ENCODE results near the gene TCP11L2.
A peak's percentile ranks its signal among the peaks of the same experiment; 100 is the strongest.

The TCP11L2 gene

DNA sequence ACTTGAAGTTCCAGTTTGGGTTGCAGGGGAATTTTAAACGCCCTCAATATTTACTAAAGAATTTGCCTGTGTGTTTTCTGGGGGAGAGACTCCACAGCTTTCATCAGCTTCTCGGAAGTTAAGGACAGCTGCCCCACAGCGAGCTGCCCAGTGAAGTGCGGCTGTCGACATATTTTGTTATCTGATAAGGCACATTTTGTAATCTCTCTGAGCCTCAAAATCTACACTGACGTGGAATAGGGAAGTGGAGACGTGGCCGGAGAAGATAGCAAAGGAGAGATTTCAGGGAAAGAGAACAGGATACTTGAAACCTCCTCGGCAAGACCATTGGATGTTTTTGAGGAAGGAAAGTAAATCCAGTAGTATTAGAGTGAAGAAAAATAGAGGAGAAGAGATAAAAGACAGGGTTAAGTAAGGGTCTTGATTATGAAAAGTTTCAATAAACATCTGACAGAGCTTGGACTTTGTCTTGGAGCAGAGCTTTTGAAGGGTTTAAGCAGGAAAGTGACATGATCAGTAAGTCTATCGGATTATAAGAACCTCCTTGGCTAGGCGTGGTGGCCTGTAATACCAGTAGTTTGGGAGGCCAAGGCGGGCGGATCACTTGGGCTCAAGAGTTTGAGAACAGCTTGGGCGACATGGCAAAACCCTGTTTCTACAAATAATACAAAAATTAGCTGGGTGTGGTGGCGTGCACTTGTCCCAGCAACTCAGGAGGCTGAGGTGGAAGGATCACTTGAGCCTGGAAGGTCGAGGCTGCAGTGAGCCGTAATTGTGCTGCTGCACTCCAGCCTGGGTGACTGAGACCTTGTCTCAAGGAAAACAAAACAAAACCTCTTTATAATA lies 56.1 kb downstream of the TCP11L2 start:
- no peaks in the 10 kb centered on the region for H3K9me3 ChIP-seq
- peaks cover 17% of the 10 kb centered on the region in 2 experiments for H3K4me1 ChIP-seq (ENCODE audit: control insufficient read depth in 1 of 2, insufficient read depth in 1 of 2, low read depth in 1 of 2, low read length in 1 of 2)

DNA sequence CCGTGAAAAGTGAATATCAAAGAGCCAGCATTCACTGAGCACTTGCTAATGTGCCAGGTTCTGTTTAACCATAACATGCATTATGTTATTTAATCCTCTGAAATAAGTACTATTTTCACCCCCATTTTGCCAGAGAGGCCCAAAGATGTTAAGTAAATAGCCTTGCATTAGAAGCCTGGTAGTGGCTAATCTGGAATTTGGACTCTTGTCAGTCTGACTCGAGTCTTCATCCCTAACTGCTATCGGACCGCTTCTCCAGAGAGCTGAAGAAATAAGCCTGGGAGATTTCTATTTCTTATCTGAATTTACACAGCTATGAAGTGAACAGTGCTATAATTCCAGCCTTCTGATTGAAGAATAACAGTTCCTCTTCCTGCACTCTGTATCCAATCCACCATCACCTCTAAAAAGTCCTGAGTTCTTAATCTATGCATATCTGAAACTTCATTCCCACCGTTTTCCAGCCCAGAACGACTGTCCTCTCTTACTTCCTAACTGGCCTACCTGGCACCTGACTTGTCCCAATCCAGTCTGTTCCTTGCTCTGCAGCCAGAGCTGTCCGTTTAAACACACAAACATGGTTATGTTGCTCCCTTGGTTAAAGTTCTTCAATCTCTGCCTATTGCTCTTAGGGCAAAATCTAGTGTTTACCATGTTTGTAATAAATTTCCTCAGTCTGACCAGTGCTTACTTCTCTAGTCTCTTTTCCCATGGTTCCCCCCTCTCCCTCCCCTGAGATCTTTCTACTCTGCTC lies 57.3 kb downstream of the TCP11L2 start:
- Histone ChIP-seq H3K27ac (no peak overlapping the region), H3K4me1 (ENCODE audit: control insufficient read depth in 1 of 2, insufficient read depth in 1 of 2, low read depth in 1 of 2, low read length in 1 of 2) (peaks cover 17% of the 10 kb centered on the region in 2 experiments), H3K36me3 (no peaks in the 10 kb centered on the region), H3K9me3 (no peaks in the 10 kb centered on the region), H3K27me3 (no peaks in the 10 kb centered on the region), H3K4me3 (ENCODE audit: low read depth in 1 of 2, low read length in 1 of 2) (no peak overlapping the region)
- no peak for TF ChIP-seq CTCF (IDR thresholded peaks at IDR 0.05)

More for the DNA sequence above, 56.1 kb downstream of the TCP11L2 start:
- H3K27me3 ChIP-seq: peaks cover 5% of the 10 kb centered on the region
- peak overlapping the region; percentile 89 to 93 for H3K4me3 ChIP-seq (ENCODE audit: low read depth in 1 of 2, low read length in 1 of 2)
- no peak for TF ChIP-seq CTCF (IDR thresholded peaks at IDR 0.05)
- H3K36me3 ChIP-seq: no peaks in the 10 kb centered on the region
- H3K27ac ChIP-seq: peak overlapping the region; percentile 92

- TF ChIP-seq CTCF (IDR thresholded peaks at IDR 0.05): no peak
- no peak overlapping the region for H3K4me3 ChIP-seq (ENCODE audit: low read depth in 1 of 2, low read length in 1 of 2)
- no peaks in the 10 kb centered on the region for H3K36me3 ChIP-seq
- no peaks in the 10 kb centered on the region for H3K9me3 ChIP-seq
- H3K4me1 ChIP-seq (ENCODE audit: control insufficient read depth in 1 of 2, insufficient read depth in 1 of 2, low read depth in 1 of 2, low read length in 1 of 2): peaks cover 17% of the 10 kb centered on the region in 2 experiments
- H3K27me3 ChIP-seq: no peaks in the 10 kb centered on the region
- no peak overlapping the region for H3K27ac ChIP-seq
Measured at GRCh38 chr12:106360400-106360994, 58.0 kb downstream of the TCP11L2 start.

DNA sequence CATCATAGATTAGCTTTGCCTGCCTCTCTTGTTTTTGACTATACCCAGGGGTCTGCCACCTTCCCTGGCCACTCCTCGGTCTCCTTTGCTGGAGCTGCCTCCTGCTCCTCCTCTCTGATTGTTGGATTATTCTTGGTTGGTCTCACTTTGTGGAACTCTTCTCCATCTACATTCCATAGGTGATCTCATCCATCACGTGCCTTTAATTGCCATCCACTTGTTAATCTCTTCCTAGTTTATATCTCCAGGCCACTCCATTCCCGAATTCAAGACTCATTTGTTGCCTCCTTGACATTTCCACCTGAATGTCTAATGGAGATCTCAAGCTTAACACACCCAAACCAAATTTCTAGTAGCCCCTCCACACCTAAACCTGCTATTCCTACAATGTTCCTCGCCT lies 60.4 kb downstream of the TCP11L2 start:
- Histone ChIP-seq H3K4me3 (ENCODE audit: low read depth in 1 of 2, low read length in 1 of 2) (no peak overlapping the region), H3K36me3 (peaks cover 4% of the 10 kb centered on the region), H3K27ac (no peak overlapping the region), H3K9me3 (no peaks in the 10 kb centered on the region), H3K4me1 (ENCODE audit: control insufficient read depth in 1 of 2, insufficient read depth in 1 of 2, low read depth in 1 of 2, low read length in 1 of 2) (peaks cover 10 to 11% of the 10 kb centered on the region in 2 experiments), H3K27me3 (no peaks in the 10 kb centered on the region)
- TF ChIP-seq CTCF (IDR thresholded peaks at IDR 0.05): no peak

- Histone ChIP-seq H3K9me3 (no peaks in the 10 kb centered on the region), H3K4me1 (ENCODE audit: control insufficient read depth in 1 of 2, insufficient read depth in 1 of 2, low read depth in 1 of 2, low read length in 1 of 2) (no peaks in the 10 kb centered on the region), H3K27ac (no peak overlapping the region), H3K36me3 (peaks cover 7% of the 10 kb centered on the region), H3K4me3 (ENCODE audit: low read depth in 1 of 2, low read length in 1 of 2) (no peak overlapping the region), H3K27me3 (no peaks in the 10 kb centered on the region)
- TF ChIP-seq CTCF (IDR thresholded peaks at IDR 0.05): no peak
Measured at GRCh38 chr12:106364261-106364660, 61.7 kb downstream of the TCP11L2 start.

Data from neutrophil (primary cell).